NCI-H1417 treated with DMSO at 0.1 percent for 48 hours (cell line): ENCODE data around the gene DLG2.
A peak's percentile ranks its signal among the peaks of the same experiment; 100 is the strongest.
"Not testable (repeated sequence)": the region's sequence is repeated elsewhere in the genome, so short reads cannot be mapped to it uniquely, and the experiment has no call there.

Experiments used
- DNase-seq: peaks from one replicate; lab custom pipeline; 2025; lab: John Stamatoyannopoulos, UW

Gene DLG2

GRCh38 chr11:83773950-83774880 lies 1852.9 kb downstream of the DLG2 start:
- no peak for DNase-seq

GRCh38 chr11:83768489-83768888 lies 1858.7 kb downstream of the DLG2 start:
- no peak for DNase-seq

- DNase-seq: no peak
Observed at GRCh38 chr11:83766932-83767331, 1860.2 kb downstream of the DLG2 start.

GRCh38 chr11:83764643-83765042 lies 1862.5 kb downstream of the DLG2 start:
- DNase-seq: no peak

GRCh38 chr11:83760932-83761331 lies 1866.2 kb downstream of the DLG2 start:
- no peak for DNase-seq

- no peak for DNase-seq
Observed at GRCh38 chr11:83759148-83759547, 1868.0 kb downstream of the DLG2 start.

- no peak for DNase-seq
Observed at GRCh38 chr11:83751041-83751440, 1876.1 kb downstream of the DLG2 start.

- DNase-seq: no peak
Observed at GRCh38 chr11:83746921-83747585, 1880.1 kb downstream of the DLG2 start.

GRCh38 chr11:83744620-83745192 lies 1882.4 kb downstream of the DLG2 start:
- no peak for DNase-seq

GRCh38 chr11:83736684-83737083 lies 1890.5 kb downstream of the DLG2 start:
- peak; percentile 34 for DNase-seq

- no peak for DNase-seq
Observed at GRCh38 chr11:83734120-83734519, 1893.0 kb downstream of the DLG2 start.

GRCh38 chr11:83731288-83731687 lies 1895.9 kb downstream of the DLG2 start:
- not testable (repeated sequence) for DNase-seq

- no peak for DNase-seq
Observed at GRCh38 chr11:83728281-83728680, 1898.9 kb downstream of the DLG2 start.

GRCh38 chr11:83727251-83727650 lies 1899.9 kb downstream of the DLG2 start:
- DNase-seq: no peak

GRCh38 chr11:83726316-83726715 lies 1900.8 kb downstream of the DLG2 start:
- no peak for DNase-seq

GRCh38 chr11:83725728-83726127 lies 1901.4 kb downstream of the DLG2 start:
- no peak for DNase-seq

GRCh38 chr11:83725269-83725560 lies 1901.9 kb downstream of the DLG2 start:
- DNase-seq: no peak

GRCh38 chr11:83723999-83724398 lies 1903.1 kb downstream of the DLG2 start:
- peak; percentile 23 for DNase-seq

- DNase-seq: no peak
Observed at GRCh38 chr11:83722392-83723119, 1904.6 kb downstream of the DLG2 start.

- no peak for DNase-seq
Observed at GRCh38 chr11:83721263-83721662, 1905.9 kb downstream of the DLG2 start.

GRCh38 chr11:83720675-83721074 lies 1906.5 kb downstream of the DLG2 start:
- DNase-seq: no peak

GRCh38 chr11:83717537-83717936 lies 1909.6 kb downstream of the DLG2 start:
- DNase-seq: no peak
